HG03432 (cell line): ENCODE measurements around the gene PRDM2.
"Not testable (repeated sequence)": the region's sequence is repeated elsewhere in the genome, so short reads cannot be mapped to it uniquely, and the experiment has no call there.

Source experiments
- ATAC-seq: cut with Tn5 transposase; IDR thresholded peaks from one replicate; pipeline ENCODE4 v1.9.1; 2021; ENCODE audit warnings: mild to moderate bottlenecking, moderate library complexity; ENCODE audit not compliant: unreplicated experiment

Gene PRDM2

GRCh38 chr1:13699936-13700520 lies at the start of gene PRDM2:
TSS of gene PRDM2 (plus strand) at chr1:13700188. CDS start at chr1:13715606, 15,418 bp downstream.
- ATAC-seq = peak; percentile 44

DNA sequence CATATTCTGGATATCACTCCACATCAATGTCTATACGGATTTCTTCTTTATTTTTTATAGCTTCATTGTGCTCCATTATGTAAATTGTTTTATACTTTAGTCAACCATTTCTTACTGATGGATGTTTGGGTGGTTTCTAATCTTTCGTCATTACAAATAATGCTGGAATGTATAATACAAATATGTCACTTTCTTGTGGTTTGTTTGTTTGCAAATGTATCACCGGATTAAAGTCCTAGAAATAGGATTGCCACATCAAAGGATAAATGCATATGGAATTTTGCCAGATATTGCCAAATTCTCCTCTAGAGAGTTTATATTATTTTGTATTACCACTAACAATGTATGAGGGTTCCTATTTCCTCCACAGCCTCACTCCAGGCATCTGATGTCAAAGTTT lies 48.7 kb upstream of the PRDM2 start:
- no peak for ATAC-seq

DNA sequence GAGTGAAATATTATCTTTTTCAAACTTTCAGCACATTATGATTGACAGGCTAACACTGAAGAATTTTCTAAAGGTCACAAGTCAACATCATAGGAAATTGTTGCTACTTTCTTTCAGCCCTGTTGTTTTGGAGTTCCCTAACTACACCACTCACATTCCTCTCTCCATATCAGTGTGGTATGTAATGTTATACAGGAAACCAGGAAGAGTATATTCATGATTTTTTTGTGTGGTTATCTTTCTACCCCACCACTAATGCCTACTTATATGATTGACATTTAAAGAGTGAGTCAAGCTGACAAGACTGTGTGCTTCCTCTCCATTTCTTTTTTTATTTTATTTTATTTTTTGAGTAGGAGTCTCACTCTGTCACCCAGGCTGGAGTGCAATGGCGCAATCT lies 47.8 kb upstream of the PRDM2 start:
- no peak for ATAC-seq

DNA sequence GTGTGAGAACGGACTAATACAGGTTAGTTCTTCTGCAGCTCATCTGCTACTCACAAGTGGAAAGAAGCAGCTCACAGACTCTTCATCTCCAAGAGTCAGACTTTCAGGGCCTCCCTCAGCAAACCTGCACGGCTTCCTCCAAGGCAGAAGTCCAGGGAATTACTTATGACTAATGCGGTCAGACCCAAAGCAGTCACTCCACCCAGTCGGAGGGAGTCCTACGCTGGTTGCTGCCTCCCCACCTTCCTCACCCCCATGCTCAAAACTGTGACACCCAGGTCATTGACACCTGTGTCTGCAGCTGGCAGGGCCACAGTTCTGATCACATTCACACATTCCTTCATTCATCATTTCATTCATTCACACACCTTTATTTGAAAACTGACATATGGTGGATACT lies 38.4 kb upstream of the PRDM2 start:
- ATAC-seq = no peak

GRCh38 chr1:13662493-13662892 lies 37.5 kb upstream of the PRDM2 start:
- no peak for ATAC-seq

GRCh38 chr1:13663969-13664368 lies 36.0 kb upstream of the PRDM2 start:
- ATAC-seq = no peak

- ATAC-seq = no peak
Observed at GRCh38 chr1:13664451-13664850, 35.5 kb upstream of the PRDM2 start.

GRCh38 chr1:13666317-13666716 lies 33.7 kb upstream of the PRDM2 start:
- no peak for ATAC-seq

- ATAC-seq = no peak
Observed at GRCh38 chr1:13667691-13668090, 32.3 kb upstream of the PRDM2 start.

DNA sequence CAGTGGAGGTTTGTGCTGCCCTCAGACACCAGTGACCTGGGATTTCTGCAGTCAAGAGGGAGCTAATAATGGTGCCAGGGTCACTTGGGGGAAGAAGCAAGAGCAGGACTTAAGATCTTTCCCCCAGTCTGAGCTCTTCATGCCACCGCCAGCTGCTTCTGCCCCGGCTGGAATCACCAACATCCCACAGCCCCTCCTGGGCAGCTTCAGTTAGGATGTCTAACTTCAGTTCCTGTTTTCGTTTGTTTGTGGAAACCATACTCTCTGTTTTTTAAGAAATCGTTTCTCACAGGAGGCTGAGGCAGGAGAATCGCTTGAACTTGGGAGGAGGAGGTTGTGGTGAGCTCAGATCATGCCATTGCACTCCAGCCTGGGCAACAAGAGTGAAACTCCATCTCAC lies 25.6 kb upstream of the PRDM2 start:
- no peak for ATAC-seq

GRCh38 chr1:13675151-13675651 lies 24.8 kb upstream of the PRDM2 start:
- ATAC-seq = no peak

GRCh38 chr1:13677896-13678295 lies 22.1 kb upstream of the PRDM2 start:
- ATAC-seq = no peak

DNA sequence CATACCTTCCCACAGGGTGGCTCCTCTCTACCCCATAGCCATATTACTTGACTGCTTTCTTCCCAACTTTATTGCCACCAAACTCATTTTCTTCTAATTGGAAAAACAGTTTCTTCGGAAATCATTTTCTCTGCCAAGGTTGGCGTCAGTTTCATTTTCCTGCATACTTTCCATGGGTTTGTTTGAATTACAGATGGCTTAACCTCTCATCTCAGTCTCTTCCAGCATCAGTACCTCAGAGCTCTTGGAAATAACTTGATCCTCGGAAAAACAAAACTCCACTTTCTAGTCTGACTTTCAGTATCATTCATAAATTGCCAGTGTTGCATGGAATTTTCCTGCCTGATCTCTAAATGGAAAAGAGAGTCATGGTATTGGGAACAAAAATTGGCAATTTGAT lies 20.3 kb upstream of the PRDM2 start:
- no peak for ATAC-seq

GRCh38 chr1:13680609-13681008 lies 19.4 kb upstream of the PRDM2 start:
- not testable (repeated sequence) for ATAC-seq

GRCh38 chr1:13681921-13682320 lies 18.1 kb upstream of the PRDM2 start:
- ATAC-seq = no peak

GRCh38 chr1:13682444-13682843 lies 17.5 kb upstream of the PRDM2 start:
- no peak for ATAC-seq

- ATAC-seq = no peak
Observed at GRCh38 chr1:13683206-13683605, 16.8 kb upstream of the PRDM2 start.

- no peak for ATAC-seq
Observed at GRCh38 chr1:13687151-13687715, 12.8 kb upstream of the PRDM2 start.

GRCh38 chr1:13693094-13693493 lies 6.9 kb upstream of the PRDM2 start:
- ATAC-seq = not testable (repeated sequence)

DNA sequence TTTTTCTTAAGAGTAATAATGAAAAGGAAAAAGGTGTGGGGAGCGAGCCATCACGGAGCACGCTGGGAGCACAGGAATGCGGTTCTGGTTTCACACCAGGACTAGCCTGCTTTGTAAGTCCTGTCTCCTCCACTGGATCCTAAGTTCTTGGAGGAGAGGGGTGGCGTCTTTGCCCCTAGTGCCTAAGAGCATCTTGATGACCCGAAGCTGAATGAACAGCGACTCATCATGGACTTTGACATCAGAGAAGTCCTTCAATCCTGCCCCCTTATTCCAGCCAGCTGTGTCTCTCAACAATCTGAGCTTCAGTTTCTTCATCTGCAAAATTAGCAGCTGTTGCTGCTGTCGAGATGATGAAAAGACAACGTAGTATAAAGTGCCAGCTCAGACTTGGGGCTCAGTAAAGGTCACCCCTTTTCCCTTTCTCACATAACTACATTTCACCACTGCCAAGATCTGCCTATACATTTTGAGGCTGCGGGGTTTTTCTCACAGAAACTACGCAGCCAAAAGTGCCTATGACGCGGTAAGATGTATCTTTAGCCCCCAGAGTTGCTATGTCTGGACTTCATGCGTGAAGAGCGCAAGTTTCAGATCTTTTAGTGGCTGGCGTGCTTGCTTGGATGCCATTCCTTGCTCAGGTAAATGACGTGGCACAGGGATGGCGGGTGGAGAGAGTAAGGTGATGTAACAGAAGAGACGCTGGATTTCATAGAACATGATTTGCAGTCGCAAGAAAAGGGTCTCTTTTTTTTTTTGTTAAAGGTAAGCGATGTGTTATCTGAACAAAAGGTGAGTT lies 4.9 kb upstream of the PRDM2 start:
- no peak for ATAC-seq

- ATAC-seq = no peak
Observed at GRCh38 chr1:13697738-13698137, 2.2 kb upstream of the PRDM2 start.

DNA sequence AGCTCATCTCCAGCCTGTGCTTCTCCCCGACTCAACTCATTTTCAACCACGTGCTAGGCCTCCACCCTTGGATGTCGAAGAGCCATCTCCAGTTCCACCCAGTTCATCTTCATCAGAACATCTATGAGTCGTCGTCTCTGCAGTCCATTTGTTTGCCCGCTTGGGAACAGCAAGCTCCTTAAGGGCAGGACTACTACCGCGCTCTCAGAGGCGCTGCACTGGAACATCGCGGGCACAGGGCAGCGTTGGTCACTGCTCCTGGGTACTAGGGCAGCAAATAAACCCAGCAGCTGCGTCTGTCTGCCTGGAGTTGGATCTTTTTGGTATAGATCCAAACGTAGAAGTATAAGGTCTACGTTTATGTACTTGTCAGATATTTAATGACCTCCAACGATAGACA lies 478 bp upstream of the PRDM2 start:
- ATAC-seq = no peak
